GM12878 (cell line): ENCODE data around the gene CRAT. TPM values are rescaled to one million over a fixed set of nuclear protein-coding genes. Genes with fewer than 3 reads are reported as not detected.

Source experiments
- ATAC-seq: fragments of 200-7000 bp; cut with Tn5 transposase; 3 replicates; pipeline ENCODE4 v1.9.1; 2020; ENCODE audit warnings: mild to moderate bottlenecking, moderate library complexity
- BruUV-seq: library from RNA; stranded (reverse); fragments of 400-500 nt; replicated peaks from 2 replicates; lab custom pipeline; 2021; lab: Mats Ljungman, UMichigan
- CTCF ChIA-PET: fragments of 300-600 bp; sonication (Branson Sonifier 250); formaldehyde crosslinking; extraction: SDS; loops from one replicate; lab custom pipeline; 2021; ENCODE audit warnings: inconsistent platforms; lab: Yijun Ruan, JAX
- POLR2A ChIA-PET: fragments of 350-600 bp; formaldehyde crosslinking; extraction: SDS; loops from one replicate; lab custom pipeline; 2021; ENCODE audit warnings: inconsistent platforms; lab: Charles Lee
- RAD21 ChIA-PET: fragments of 300-600 bp; sonication (Branson Sonifier 250); formaldehyde crosslinking; loops from one replicate; lab custom pipeline; 2023; ENCODE audit warnings: antibody characterized with exemption; ENCODE audit not compliant: unreplicated experiment; lab: Charles Lee
- SMC1A ChIA-PET: fragments of 300-600 bp; sonication (Branson Sonifier 250); formaldehyde crosslinking; loops from one replicate; lab custom pipeline; 2023; ENCODE audit not compliant: unreplicated experiment, uncharacterized antibody; lab: Charles Lee
- DNase-seq: peaks from one replicate; pipeline ENCODE4 v3.0.0-alpha.2; 2011; ENCODE audit warnings: low read depth, low spot score
- FAIRE-seq: peaks from 3 replicates; lab custom pipeline; 2011; peaks lifted over from hg19 to GRCh38; lab: Jason Lieb, UNC
- H2AFZ ChIP-seq: 2 replicates; pipeline ENCODE4 v1.6.0; 2011; ENCODE audit warnings: low read depth, low read length, control low read depth; ENCODE audit not compliant: control insufficient read depth
- H3K27ac ChIP-seq: 2 replicates; pipeline ENCODE4 v1.5.1; 2011; ENCODE audit warnings: control low read depth; ENCODE audit not compliant: control insufficient read depth, insufficient read depth
- H3K27me3 ChIP-seq, 2 experiments: replicated peaks in 1 of 2; 2 replicates each; pipeline versions ENCODE4 v1.6.0 to v1.6.1; 2011; ENCODE audit warnings: low read length in 1 of 2; ENCODE audit not compliant: control insufficient read depth in 2 of 2, insufficient read depth in 2 of 2
- H3K36me3 ChIP-seq, 2 experiments: 2 replicates each; pipeline ENCODE4 v1.5.1; 2011; ENCODE audit warnings: low read length in 1 of 2; ENCODE audit not compliant: control insufficient read depth in 2 of 2, insufficient read depth in 2 of 2
- H3K4me1 ChIP-seq: 2 replicates; pipeline ENCODE4 v1.6.1; 2011; ENCODE audit warnings: mild to moderate bottlenecking, low read length, moderate library complexity, mixed read lengths; ENCODE audit not compliant: control insufficient read depth, insufficient read depth
- H3K4me2 ChIP-seq: 2 replicates; pipeline ENCODE4 v1.6.0; 2011; ENCODE audit warnings: control low read depth; ENCODE audit not compliant: control insufficient read depth, insufficient read depth
- H3K4me3 ChIP-seq: fragments of 200-600 bp; sonication (generic); 2 replicates; pipeline ENCODE4 v1.5.1; 2016
- H3K79me2 ChIP-seq: 2 replicates; pipeline ENCODE4 v1.6.0; 2011; ENCODE audit warnings: low read length; ENCODE audit not compliant: control insufficient read depth, insufficient read depth
- H3K9ac ChIP-seq: 2 replicates; pipeline ENCODE4 v1.8.0; 2011; ENCODE audit warnings: low read length, control low read depth, mixed read lengths; ENCODE audit not compliant: control insufficient read depth, insufficient read depth
- H3K9me3 ChIP-seq: replicated peaks from 3 replicates; pipeline ENCODE4 v1.5.1; 2011; ENCODE audit warnings: mild to moderate bottlenecking, low read length; ENCODE audit not compliant: control insufficient read depth, insufficient read depth
- H4K20me1 ChIP-seq: 2 replicates; pipeline ENCODE4 v1.6.0; 2011; ENCODE audit not compliant: control insufficient read depth, insufficient read depth
- MEF2A ChIP-seq: IDR thresholded peaks from 2 replicates; pipeline ENCODE4 v1.6.1; 2011; ENCODE audit warnings: low read depth, mild to moderate bottlenecking, low read length, moderate library complexity; ENCODE audit not compliant: insufficient read depth
- PAX8 ChIP-seq: fragments of 450-650 bp; IDR thresholded peaks from 2 replicates; pipeline ENCODE4 v1.6.1; 2017; ENCODE audit warnings: mild to moderate bottlenecking, moderate library complexity
- POLR2AphosphoS5 ChIP-seq: IDR thresholded peaks from 2 replicates; pipeline ENCODE4 v1.6.1; 2011; ENCODE audit warnings: mild to moderate bottlenecking, low read length, inconsistent platforms
- RB1 ChIP-seq: fragments of 450-650 bp; formaldehyde crosslinking; IDR thresholded peaks from 2 replicates; pipeline ENCODE4 v1.6.1; 2017; ENCODE audit warnings: mild to moderate bottlenecking, borderline replicate concordance
- ZNF384 ChIP-seq: IDR thresholded peaks from 2 replicates; pipeline ENCODE4 v1.6.1; 2012; ENCODE audit warnings: low read depth, mild to moderate bottlenecking, low read length, improper control_type of control experiment, borderline replicate concordance
- WGBS: methylation state at CpG from one replicate; pipeline ENCODE4 v1.1.6; 2016; ENCODE audit warnings: low lambda C conversion rate; ENCODE audit not compliant: insufficient replicate concordance, insufficient coverage; ENCODE audit errors: missing lambda C conversion rate; 5-methylcytosine and 5-hydroxymethylcytosine counted together
- in situ Hi-C: fragments of 300-500 bp; cut with MboI; formaldehyde crosslinking; loops from 9 replicates; pipeline ENCODE4 v1.14.3; 2018; ENCODE audit warnings: mixed read lengths
- intact Hi-C: fragments of 100-400 bp; cut with micrococcal nuclease; formaldehyde crosslinking; loops from one replicate; pipeline ENCODE4 v1.14.2; 2022; ENCODE audit not compliant: unreplicated experiment
- polyA plus RNA-seq, 11 experiments: library from polyadenylated mRNA; depleted of rRNA in 4 of 11; unstranded in 6 of 11; stranded (reverse) in 5 of 11; fragments of >200 nt; fragmentation: Nextera tagmentation in 4 of 11; fragmentation: Illumina TruSeq in 1 of 11; extraction: Ambion mirVana in 4 of 11; extraction: Trizol in 1 of 11; gene quantifications; 1 replicate in 1 of 11; 2 replicates in 10 of 11; pipeline versions ENCODE4 v1.2.1 to v1.2.3, GENCODE V29; 2011 to 2016; ENCODE audit warnings: inconsistent platforms in 2 of 11, missing spikeins in 2 of 11, low read depth in 1 of 11
- total RNA-seq, 4 experiments: library from RNA; depleted of rRNA in 3 of 4; stranded (reverse); fragments of >200 nt in 3 of 4; fragmentation: Illumina TruSeq in 1 of 4; extraction: Trizol in 1 of 4; gene quantifications; 2 replicates each; pipeline versions ENCODE4 v1.2.1 to v1.2.3, GENCODE V29; 2013 to 2021
- TF ChIP-seq, protein P1 (sequence below): fragments of 450-650 bp; IDR thresholded peaks from 2 replicates; pipeline ENCODE4 v1.6.1; 2017; ENCODE audit warnings: mild to moderate bottlenecking, moderate library complexity
- TF ChIP-seq, protein P2 (sequence below): IDR thresholded peaks from 2 replicates; pipeline ENCODE4 v1.6.1; 2012; ENCODE audit warnings: low read depth, low read length, improper control_type of control experiment
- TF ChIP-seq, protein P3 (sequence below): fragments of 450-650 bp; formaldehyde crosslinking; IDR thresholded peaks from 2 replicates; pipeline ENCODE4 v1.5.0; 2022; ENCODE audit warnings: mild to moderate bottlenecking, missing genetic modification characterization

Gene CRAT
- total and polyA plus RNA-seq, 10 of the 15 experiments (the other 5 are each of a cell fraction or from before 2014, with no cell fraction given) = 0.10 to 3.4 (median 1.8) TPM

DNA sequence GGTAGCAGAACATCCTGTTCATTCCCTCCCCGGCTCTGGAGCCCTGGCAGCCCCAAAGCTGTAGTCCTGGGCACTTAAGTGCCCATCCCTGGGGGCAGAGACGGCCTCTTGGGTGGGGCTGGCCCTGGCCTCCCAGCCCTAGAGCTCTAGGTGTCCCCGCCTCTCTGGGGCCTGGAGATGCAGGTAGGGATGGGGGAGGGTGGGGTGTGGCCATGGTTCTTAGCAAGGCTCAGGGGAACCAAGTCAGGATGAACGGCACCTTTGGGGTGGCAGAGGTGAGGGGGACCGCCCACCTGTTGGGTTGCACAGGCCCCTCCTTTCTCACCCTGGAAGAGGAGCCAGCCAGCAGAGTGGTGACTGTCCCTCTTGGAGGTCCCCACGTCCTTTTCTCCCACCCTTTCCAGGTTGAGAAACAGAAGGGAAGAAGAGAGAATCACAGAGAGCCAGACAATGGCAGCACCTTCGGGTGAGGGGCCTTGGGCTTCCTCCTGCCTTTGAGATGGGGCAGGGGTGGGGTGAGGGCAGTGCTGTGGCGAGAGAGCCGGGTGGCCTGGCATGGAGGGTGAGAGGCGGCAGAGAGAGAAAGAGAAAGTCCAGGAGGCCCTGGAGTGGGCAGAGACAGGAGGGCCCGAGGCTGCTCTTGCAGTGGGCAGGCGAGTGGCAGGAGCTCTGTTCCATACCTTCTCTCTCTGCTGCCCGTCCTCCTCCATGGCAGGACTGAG is 2.3 kb downstream of the CRAT start:
- ATAC-seq (no peak), DNase-seq (no peak), FAIRE-seq (no peak)
- CTCF ChIA-PET = no interaction called here
- BruUV-seq = no TSS peak
- peaks cover 13% of the 10 kb centered on the region for H3K79me2 ChIP-seq
- RAD21 ChIA-PET = no interaction called here
- no peak overlapping the region for H3K4me2 ChIP-seq
- H3K4me1 ChIP-seq = no peaks in the 10 kb centered on the region; the same call in 1 of the 2 replicates
- no peaks in the 10 kb centered on the region; a peak in 1 of 4 replicates for H3K27me3 ChIP-seq
- H3K4me3 ChIP-seq = no peak overlapping the region
- SMC1A ChIA-PET = no interaction called here
- H4K20me1 ChIP-seq = no peaks in the 10 kb centered on the region
- H2AFZ ChIP-seq = no peak overlapping the region
- no peak overlapping the region for H3K27ac ChIP-seq
- H3K9ac ChIP-seq = no peak overlapping the region
- POLR2A ChIA-PET = no interaction called here
- TF ChIP-seq RB1 (no peak), MEF2A (no peak), POLR2AphosphoS5 (no peak), PAX8 (no peak), ZNF384 (no peak)
- TF ChIP-seq, protein P1, sequence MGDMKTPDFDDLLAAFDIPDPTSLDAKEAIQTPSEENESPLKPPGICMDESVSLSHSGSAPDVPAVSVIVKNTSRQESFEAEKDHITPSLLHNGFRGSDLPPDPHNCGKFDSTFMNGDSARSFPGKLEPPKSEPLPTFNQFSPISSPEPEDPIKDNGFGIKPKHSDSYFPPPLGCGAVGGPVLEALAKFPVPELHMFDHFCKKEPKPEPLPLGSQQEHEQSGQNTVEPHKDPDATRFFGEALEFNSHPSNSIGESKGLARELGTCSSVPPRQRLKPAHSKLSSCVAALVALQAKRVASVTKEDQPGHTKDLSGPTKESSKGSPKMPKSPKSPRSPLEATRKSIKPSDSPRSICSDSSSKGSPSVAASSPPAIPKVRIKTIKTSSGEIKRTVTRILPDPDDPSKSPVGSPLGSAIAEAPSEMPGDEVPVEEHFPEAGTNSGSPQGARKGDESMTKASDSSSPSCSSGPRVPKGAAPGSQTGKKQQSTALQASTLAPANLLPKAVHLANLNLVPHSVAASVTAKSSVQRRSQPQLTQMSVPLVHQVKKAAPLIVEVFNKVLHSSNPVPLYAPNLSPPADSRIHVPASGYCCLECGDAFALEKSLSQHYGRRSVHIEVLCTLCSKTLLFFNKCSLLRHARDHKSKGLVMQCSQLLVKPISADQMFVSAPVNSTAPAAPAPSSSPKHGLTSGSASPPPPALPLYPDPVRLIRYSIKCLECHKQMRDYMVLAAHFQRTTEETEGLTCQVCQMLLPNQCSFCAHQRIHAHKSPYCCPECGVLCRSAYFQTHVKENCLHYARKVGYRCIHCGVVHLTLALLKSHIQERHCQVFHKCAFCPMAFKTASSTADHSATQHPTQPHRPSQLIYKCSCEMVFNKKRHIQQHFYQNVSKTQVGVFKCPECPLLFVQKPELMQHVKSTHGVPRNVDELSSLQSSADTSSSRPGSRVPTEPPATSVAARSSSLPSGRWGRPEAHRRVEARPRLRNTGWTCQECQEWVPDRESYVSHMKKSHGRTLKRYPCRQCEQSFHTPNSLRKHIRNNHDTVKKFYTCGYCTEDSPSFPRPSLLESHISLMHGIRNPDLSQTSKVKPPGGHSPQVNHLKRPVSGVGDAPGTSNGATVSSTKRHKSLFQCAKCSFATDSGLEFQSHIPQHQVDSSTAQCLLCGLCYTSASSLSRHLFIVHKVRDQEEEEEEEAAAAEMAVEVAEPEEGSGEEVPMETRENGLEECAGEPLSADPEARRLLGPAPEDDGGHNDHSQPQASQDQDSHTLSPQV = no peak
- TF ChIP-seq, protein P2, sequence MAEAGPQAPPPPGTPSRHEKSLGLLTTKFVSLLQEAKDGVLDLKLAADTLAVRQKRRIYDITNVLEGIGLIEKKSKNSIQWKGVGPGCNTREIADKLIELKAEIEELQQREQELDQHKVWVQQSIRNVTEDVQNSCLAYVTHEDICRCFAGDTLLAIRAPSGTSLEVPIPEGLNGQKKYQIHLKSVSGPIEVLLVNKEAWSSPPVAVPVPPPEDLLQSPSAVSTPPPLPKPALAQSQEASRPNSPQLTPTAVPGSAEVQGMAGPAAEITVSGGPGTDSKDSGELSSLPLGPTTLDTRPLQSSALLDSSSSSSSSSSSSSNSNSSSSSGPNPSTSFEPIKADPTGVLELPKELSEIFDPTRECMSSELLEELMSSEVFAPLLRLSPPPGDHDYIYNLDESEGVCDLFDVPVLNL = no peak
- TF ChIP-seq, protein P3, sequence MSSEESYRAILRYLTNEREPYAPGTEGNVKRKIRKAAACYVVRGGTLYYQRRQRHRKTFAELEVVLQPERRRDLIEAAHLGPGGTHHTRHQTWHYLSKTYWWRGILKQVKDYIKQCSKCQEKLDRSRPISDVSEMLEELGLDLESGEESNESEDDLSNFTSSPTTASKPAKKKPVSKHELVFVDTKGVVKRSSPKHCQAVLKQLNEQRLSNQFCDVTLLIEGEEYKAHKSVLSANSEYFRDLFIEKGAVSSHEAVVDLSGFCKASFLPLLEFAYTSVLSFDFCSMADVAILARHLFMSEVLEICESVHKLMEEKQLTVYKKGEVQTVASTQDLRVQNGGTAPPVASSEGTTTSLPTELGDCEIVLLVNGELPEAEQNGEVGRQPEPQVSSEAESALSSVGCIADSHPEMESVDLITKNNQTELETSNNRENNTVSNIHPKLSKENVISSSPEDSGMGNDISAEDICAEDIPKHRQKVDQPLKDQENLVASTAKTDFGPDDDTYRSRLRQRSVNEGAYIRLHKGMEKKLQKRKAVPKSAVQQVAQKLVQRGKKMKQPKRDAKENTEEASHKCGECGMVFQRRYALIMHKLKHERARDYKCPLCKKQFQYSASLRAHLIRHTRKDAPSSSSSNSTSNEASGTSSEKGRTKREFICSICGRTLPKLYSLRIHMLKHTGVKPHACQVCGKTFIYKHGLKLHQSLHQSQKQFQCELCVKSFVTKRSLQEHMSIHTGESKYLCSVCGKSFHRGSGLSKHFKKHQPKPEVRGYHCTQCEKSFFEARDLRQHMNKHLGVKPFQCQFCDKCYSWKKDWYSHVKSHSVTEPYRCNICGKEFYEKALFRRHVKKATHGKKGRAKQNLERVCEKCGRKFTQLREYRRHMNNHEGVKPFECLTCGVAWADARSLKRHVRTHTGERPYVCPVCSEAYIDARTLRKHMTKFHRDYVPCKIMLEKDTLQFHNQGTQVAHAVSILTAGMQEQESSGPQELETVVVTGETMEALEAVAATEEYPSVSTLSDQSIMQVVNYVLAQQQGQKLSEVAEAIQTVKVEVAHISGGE = no peak
- in situ Hi-C loops = no loop called here
- intact Hi-C loops = no loop called here
- H3K9me3 ChIP-seq = no peaks in the 10 kb centered on the region; the same call in 2 of the 3 replicates
- WGBS = 32% methylated on average over 12 of the region's 13 CpGs
- no peaks in the 10 kb centered on the region for H3K36me3 ChIP-seq
